Mucosa of gallbladder (tissue), 1 donor: ENCODE data around the gene BCL2L2. TPM values are rescaled to one million over a fixed set of nuclear protein-coding genes. Genes with fewer than 3 reads are reported as not detected.

Experiments
- DNase-seq: peaks from one replicate; pipeline ENCODE4 v3.0.0-alpha.2; 2020; ENCODE audit warnings: low spot score
- total RNA-seq: library from RNA; stranded (reverse); gene quantifications from one replicate; pipeline ENCODE4 v1.2.1, GENCODE V29; 2021
- donor health status: DM: no; HTN: no; CAD: no.

The BCL2L2 gene
- total RNA-seq, 1 donor from 2014 or later: 54.2 TPM

GRCh38 chr14:23355871-23356435 is 49.3 kb downstream of the BCL2L2 start:
- DNase-seq: no peak

- DNase-seq: no peak
Observed at GRCh38 chr14:23356662-23357061, 50.0 kb downstream of the BCL2L2 start.

- DNase-seq: no peak
Observed at GRCh38 chr14:23357261-23357660, 50.6 kb downstream of the BCL2L2 start.

GRCh38 chr14:23358042-23358441 is 51.4 kb downstream of the BCL2L2 start:
- DNase-seq: no peak

GRCh38 chr14:23358553-23359166 is 52.0 kb downstream of the BCL2L2 start:
- no peak for DNase-seq

GRCh38 chr14:23359167-23359626 is 52.6 kb downstream of the BCL2L2 start:
- DNase-seq: no peak

GRCh38 chr14:23359722-23360447 is 53.3 kb downstream of the BCL2L2 start:
- DNase-seq: no peak

GRCh38 chr14:23360496-23360895 is 53.9 kb downstream of the BCL2L2 start:
- DNase-seq: no peak

- no peak for DNase-seq
Observed at GRCh38 chr14:23361320-23361719, 54.7 kb downstream of the BCL2L2 start.

Other genes starting within 250 kb of the BCL2L2 start
- gene CDH24, start 249.3 kb upstream of the BCL2L2 start, total RNA-seq: 22.1 TPM
- gene ACIN1, start 211.7 kb upstream of the BCL2L2 start, total RNA-seq: 196 TPM
- gene C14orf119, start 211.3 kb upstream of the BCL2L2 start, total RNA-seq: 46.1 TPM
- gene CIROP, start 201.8 kb upstream of the BCL2L2 start, total RNA-seq: not detected
- 0.20 TPM for gene CEBPE, start 187.6 kb upstream of the BCL2L2 start, total RNA-seq
- 98.5 TPM for gene SLC7A8, start 123.2 kb upstream of the BCL2L2 start, total RNA-seq
- gene RNF212B, start 68.9 kb upstream of the BCL2L2 start, total RNA-seq: 0.20 TPM
- gene HOMEZ, start 20.7 kb upstream of the BCL2L2 start, total RNA-seq: 26.0 TPM
- 24.4 TPM for gene PPP1R3E, start 4.0 kb upstream of the BCL2L2 start, total RNA-seq
- gene PABPN1, start 14.6 kb downstream of the BCL2L2 start, total RNA-seq: 186 TPM
- gene SLC22A17, start 46.1 kb downstream of the BCL2L2 start, total RNA-seq: 64.3 TPM
- 10.8 TPM for gene EFS, start 58.3 kb downstream of the BCL2L2 start, total RNA-seq
- gene IL25, start 66.0 kb downstream of the BCL2L2 start, total RNA-seq: not detected
- gene CMTM5, start 70.2 kb downstream of the BCL2L2 start, total RNA-seq: 2.2 TPM
- not detected for gene MYH6, start 101.4 kb downstream of the BCL2L2 start, total RNA-seq
- 0.12 TPM for gene MYH7, start 128.8 kb downstream of the BCL2L2 start, total RNA-seq
- 22.9 TPM for gene NGDN, start 162.9 kb downstream of the BCL2L2 start, total RNA-seq
- gene ZFHX2, start 244.9 kb downstream of the BCL2L2 start, total RNA-seq: 12.5 TPM
- 29.1 TPM for gene THTPA, start 249.4 kb downstream of the BCL2L2 start, total RNA-seq